NCI-H1417 treated with DMSO at 0.1 percent for 48 hours (cell line): Measurements from ENCODE around the gene SNX25.

Experiments
- DNase-seq: peaks from one replicate; lab custom pipeline; 2025; lab: John Stamatoyannopoulos, UW

SNX25 gene

GRCh38 chr4:185380320-185380719 lies 170.9 kb downstream of the SNX25 start:
- no peak for DNase-seq

GRCh38 chr4:185381288-185382196 lies 172.1 kb downstream of the SNX25 start:
- no peak for DNase-seq

- no peak for DNase-seq
Observed at GRCh38 chr4:185382754-185383153, 173.4 kb downstream of the SNX25 start.

GRCh38 chr4:185383451-185383850 lies 174.1 kb downstream of the SNX25 start:
- DNase-seq, result no peak

GRCh38 chr4:185384061-185384460 lies 174.7 kb downstream of the SNX25 start:
- DNase-seq, result no peak

GRCh38 chr4:185384930-185385331 lies 175.5 kb downstream of the SNX25 start:
- no peak for DNase-seq

GRCh38 chr4:185387957-185388356 lies 178.6 kb downstream of the SNX25 start:
- DNase-seq, result no peak

- no peak for DNase-seq
Observed at GRCh38 chr4:185390941-185391340, 181.5 kb downstream of the SNX25 start.

- DNase-seq, result no peak
Observed at GRCh38 chr4:185392156-185392555, 182.8 kb downstream of the SNX25 start.

GRCh38 chr4:185394568-185395237 lies 185.3 kb downstream of the SNX25 start:
- DNase-seq, result no peak

- DNase-seq, result no peak
Observed at GRCh38 chr4:185395238-185395955, 186.0 kb downstream of the SNX25 start, which contains the start of gene LRP2BP. TSS of gene LRP2BP (minus strand) at chr4:185395924. CDS start at chr4:185378186, 17,738 bp downstream.

- peak; percentile 71 for DNase-seq
Observed at GRCh38 chr4:185395956-185396723, 186.7 kb downstream of the SNX25 start.

GRCh38 chr4:185396724-185397385 lies 187.5 kb downstream of the SNX25 start, which contains the start of gene ANKRD37:
TSS of gene ANKRD37 (plus strand) at chr4:185396841. CDS start at chr4:185396924, 83 bp downstream.
- DNase-seq, result peak; percentile 23

- DNase-seq, result no peak
Observed at GRCh38 chr4:185398618-185399017, 189.2 kb downstream of the SNX25 start.

- DNase-seq, result no peak
Observed at GRCh38 chr4:185399466-185399865, 190.1 kb downstream of the SNX25 start.

GRCh38 chr4:185404031-185404430 lies 194.6 kb downstream of the SNX25 start:
- DNase-seq, result no peak

GRCh38 chr4:185405296-185405999 lies 196.1 kb downstream of the SNX25 start:
- DNase-seq, result no peak

GRCh38 chr4:185408432-185408831 lies 199.0 kb downstream of the SNX25 start:
- DNase-seq, result no peak

GRCh38 chr4:185411849-185412248 lies 202.5 kb downstream of the SNX25 start:
- DNase-seq, result no peak

GRCh38 chr4:185412412-185412811 lies 203.0 kb downstream of the SNX25 start:
- DNase-seq, result no peak
